Breast epithelium (tissue), 3 donors: ENCODE results near the gene KRT85.

Experiments used
- CTCF ChIP-seq, 3 donors: fragments of 450-650 bp; IDR thresholded peaks; one replicate each; pipeline ENCODE4 v1.5.1; 2016 to 2017; ENCODE audit warnings: antibody characterized with exemption in 3 of 3, mild to moderate bottlenecking in 3 of 3, moderate library complexity in 3 of 3
- POLR2AphosphoS5 ChIP-seq, 3 donors: sonication (generic); formaldehyde crosslinking; IDR thresholded peaks; one replicate each; pipeline ENCODE4 v1.6.1; 2017; ENCODE audit warnings: antibody characterized with exemption in 3 of 3

- no peak for TF ChIP-seq CTCF (IDR thresholded peaks at IDR 0.05)
- TF ChIP-seq POLR2AphosphoS5 (IDR thresholded peaks at IDR 0.05): no peak
These were observed 35.1 kb upstream of the KRT85 start for GRCh38 chr12:52402377-52402776.
